Measurements from ENCODE around the gene BRINP3.

The BRINP3 gene

DNA sequence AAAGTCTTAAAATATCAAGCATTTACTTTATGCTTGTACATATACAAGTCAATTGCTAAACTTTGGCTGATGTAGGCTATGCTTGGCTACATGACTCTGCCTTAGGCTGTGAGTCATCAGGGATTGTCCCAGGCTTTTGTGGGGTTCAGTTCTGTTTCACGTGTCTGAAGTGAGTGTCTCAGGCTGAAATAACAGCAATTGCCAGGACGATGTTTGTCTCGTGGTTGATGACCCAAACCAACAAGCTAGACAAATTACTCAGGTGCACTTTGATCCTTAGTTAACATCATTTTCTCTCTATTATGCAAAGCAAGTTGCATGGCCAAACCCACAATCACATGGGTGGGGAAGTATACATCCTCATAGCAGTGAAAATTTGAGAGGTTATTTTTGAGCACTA lies 410.1 kb downstream of the BRINP3 start:
- Histone ChIP-seq H3K36me3 (ENCODE audit: control insufficient read depth in 2 of 2, insufficient read depth in 1 of 2, low read length in 2 of 2) (no peaks in the 10 kb centered on the region), H3K4me1 (ENCODE audit: control insufficient read depth, insufficient read depth, low read length) (no peaks in the 10 kb centered on the region), H3K9me3 (ENCODE audit: control insufficient read depth, insufficient read depth, low read depth, low read length) (no peaks in the 10 kb centered on the region), H3K27ac (ENCODE audit: extremely low read depth, low read depth, low read length) (no peak overlapping the region), H3K4me3 (ENCODE audit: low read depth, low read length) (no peak overlapping the region)
- POLR2A ChIA-PET: no interaction called here
- CTCF ChIA-PET: no interaction called here
- TF ChIP-seq KLF10 (tag by site-specific recombination; IDR thresholded peaks at IDR 0.05) (no peak), ZNF600 (tag by site-specific recombination; IDR thresholded peaks at IDR 0.05) (no peak), ZNF221 (tag by site-specific recombination; IDR thresholded peaks at IDR 0.05; ENCODE audit: borderline replicate concordance) (no peak), ZNF266 (tag by site-specific recombination; IDR thresholded peaks at IDR 0.05; ENCODE audit: low read depth) (no peak), ZNF560 (tag by site-specific recombination; IDR thresholded peaks at IDR 0.05; ENCODE audit: borderline replicate concordance) (no peak), BCL11A (tag by site-specific recombination; IDR thresholded peaks at IDR 0.05; ENCODE audit: low read depth) (no peak), ZNF830 (tag by site-specific recombination; IDR thresholded peaks at IDR 0.05; ENCODE audit: low read depth) (no peak), ZNF391 (tag by site-specific recombination; IDR thresholded peaks at IDR 0.05; ENCODE audit: borderline replicate concordance, low read depth) (no peak), ZNF140 (tag by site-specific recombination; IDR thresholded peaks at IDR 0.05) (no peak)
- TF ChIP-seq, protein P1, sequence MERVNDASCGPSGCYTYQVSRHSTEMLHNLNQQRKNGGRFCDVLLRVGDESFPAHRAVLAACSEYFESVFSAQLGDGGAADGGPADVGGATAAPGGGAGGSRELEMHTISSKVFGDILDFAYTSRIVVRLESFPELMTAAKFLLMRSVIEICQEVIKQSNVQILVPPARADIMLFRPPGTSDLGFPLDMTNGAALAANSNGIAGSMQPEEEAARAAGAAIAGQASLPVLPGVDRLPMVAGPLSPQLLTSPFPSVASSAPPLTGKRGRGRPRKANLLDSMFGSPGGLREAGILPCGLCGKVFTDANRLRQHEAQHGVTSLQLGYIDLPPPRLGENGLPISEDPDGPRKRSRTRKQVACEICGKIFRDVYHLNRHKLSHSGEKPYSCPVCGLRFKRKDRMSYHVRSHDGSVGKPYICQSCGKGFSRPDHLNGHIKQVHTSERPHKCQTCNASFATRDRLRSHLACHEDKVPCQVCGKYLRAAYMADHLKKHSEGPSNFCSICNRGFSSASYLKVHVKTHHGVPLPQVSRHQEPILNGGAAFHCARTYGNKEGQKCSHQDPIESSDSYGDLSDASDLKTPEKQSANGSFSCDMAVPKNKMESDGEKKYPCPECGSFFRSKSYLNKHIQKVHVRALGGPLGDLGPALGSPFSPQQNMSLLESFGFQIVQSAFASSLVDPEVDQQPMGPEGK (tag by site-specific recombination; IDR thresholded peaks at IDR 0.05): no peak
- TF ChIP-seq, protein P2, sequence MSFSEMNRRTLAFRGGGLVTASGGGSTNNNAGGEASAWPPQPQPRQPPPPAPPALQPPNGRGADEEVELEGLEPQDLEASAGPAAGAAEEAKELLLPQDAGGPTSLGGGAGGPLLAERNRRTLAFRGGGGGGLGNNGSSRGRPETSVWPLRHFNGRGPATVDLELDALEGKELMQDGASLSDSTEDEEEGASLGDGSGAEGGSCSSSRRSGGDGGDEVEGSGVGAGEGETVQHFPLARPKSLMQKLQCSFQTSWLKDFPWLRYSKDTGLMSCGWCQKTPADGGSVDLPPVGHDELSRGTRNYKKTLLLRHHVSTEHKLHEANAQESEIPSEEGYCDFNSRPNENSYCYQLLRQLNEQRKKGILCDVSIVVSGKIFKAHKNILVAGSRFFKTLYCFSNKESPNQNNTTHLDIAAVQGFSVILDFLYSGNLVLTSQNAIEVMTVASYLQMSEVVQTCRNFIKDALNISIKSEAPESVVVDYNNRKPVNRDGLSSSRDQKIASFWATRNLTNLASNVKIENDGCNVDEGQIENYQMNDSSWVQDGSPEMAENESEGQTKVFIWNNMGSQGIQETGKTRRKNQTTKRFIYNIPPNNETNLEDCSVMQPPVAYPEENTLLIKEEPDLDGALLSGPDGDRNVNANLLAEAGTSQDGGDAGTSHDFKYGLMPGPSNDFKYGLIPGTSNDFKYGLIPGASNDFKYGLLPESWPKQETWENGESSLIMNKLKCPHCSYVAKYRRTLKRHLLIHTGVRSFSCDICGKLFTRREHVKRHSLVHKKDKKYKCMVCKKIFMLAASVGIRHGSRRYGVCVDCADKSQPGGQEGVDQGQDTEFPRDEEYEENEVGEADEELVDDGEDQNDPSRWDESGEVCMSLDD (tag by site-specific recombination; IDR thresholded peaks at IDR 0.05): no peak
- TF ChIP-seq, protein P3, sequence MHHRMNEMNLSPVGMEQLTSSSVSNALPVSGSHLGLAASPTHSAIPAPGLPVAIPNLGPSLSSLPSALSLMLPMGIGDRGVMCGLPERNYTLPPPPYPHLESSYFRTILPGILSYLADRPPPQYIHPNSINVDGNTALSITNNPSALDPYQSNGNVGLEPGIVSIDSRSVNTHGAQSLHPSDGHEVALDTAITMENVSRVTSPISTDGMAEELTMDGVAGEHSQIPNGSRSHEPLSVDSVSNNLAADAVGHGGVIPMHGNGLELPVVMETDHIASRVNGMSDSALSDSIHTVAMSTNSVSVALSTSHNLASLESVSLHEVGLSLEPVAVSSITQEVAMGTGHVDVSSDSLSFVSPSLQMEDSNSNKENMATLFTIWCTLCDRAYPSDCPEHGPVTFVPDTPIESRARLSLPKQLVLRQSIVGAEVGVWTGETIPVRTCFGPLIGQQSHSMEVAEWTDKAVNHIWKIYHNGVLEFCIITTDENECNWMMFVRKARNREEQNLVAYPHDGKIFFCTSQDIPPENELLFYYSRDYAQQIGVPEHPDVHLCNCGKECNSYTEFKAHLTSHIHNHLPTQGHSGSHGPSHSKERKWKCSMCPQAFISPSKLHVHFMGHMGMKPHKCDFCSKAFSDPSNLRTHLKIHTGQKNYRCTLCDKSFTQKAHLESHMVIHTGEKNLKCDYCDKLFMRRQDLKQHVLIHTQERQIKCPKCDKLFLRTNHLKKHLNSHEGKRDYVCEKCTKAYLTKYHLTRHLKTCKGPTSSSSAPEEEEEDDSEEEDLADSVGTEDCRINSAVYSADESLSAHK (tag by site-specific recombination; IDR thresholded peaks at IDR 0.05): no peak
- TF ChIP-seq, protein P4, sequence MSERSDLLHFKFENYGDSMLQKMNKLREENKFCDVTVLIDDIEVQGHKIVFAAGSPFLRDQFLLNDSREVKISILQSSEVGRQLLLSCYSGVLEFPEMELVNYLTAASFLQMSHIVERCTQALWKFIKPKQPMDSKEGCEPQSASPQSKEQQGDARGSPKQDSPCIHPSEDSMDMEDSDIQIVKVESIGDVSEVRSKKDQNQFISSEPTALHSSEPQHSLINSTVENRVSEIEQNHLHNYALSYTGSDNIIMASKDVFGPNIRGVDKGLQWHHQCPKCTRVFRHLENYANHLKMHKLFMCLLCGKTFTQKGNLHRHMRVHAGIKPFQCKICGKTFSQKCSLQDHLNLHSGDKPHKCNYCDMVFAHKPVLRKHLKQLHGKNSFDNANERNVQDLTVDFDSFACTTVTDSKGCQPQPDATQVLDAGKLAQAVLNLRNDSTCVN (tag by site-specific recombination; optimal IDR thresholded peaks at IDR 0.05): no peak

DNA sequence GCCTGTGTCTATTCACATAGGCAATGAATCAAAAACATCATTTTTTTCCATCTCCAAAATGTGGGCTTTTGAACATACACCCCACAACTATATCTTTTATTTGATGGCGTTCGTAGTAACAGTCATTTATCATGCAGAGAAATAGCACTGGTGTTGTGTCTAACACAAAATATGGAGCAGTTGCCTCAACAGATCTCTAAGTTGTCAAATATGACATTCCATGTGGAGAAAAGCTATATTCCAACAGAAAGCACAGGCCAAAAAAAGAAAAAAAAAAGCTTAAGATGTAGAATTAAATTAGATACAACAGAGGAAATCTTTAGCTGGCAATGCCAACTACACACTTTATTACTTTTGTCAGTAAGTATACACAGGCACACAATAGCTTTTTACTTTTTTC lies 411.7 kb downstream of the BRINP3 start:
- POLR2A ChIA-PET: no interaction called here
- Histone ChIP-seq H3K4me1 (ENCODE audit: control insufficient read depth, insufficient read depth, low read length) (no peaks in the 10 kb centered on the region), H3K36me3 (ENCODE audit: control insufficient read depth in 2 of 2, insufficient read depth in 1 of 2, low read length in 2 of 2) (no peaks in the 10 kb centered on the region), H3K27ac (ENCODE audit: extremely low read depth, low read depth, low read length) (no peak overlapping the region), H3K4me3 (ENCODE audit: low read depth, low read length) (no peak overlapping the region), H3K9me3 (ENCODE audit: control insufficient read depth, insufficient read depth, low read depth, low read length) (no peaks in the 10 kb centered on the region)
- CTCF ChIA-PET: no interaction called here
- TF ChIP-seq SP2 (tag by site-specific recombination; IDR thresholded peaks at IDR 0.05) (no peak), ZNF664 (tag by site-specific recombination; IDR thresholded peaks at IDR 0.05) (no peak), ZNF768 (tag by site-specific recombination; IDR thresholded peaks at IDR 0.05) (no peak)
- TF ChIP-seq, protein P5, sequence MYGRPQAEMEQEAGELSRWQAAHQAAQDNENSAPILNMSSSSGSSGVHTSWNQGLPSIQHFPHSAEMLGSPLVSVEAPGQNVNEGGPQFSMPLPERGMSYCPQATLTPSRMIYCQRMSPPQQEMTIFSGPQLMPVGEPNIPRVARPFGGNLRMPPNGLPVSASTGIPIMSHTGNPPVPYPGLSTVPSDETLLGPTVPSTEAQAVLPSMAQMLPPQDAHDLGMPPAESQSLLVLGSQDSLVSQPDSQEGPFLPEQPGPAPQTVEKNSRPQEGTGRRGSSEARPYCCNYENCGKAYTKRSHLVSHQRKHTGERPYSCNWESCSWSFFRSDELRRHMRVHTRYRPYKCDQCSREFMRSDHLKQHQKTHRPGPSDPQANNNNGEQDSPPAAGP (tag by site-specific recombination; IDR thresholded peaks at IDR 0.05): no peak
- TF ChIP-seq, protein P4 (tag by site-specific recombination; optimal IDR thresholded peaks at IDR 0.05): no peak
- TF ChIP-seq, protein P6, sequence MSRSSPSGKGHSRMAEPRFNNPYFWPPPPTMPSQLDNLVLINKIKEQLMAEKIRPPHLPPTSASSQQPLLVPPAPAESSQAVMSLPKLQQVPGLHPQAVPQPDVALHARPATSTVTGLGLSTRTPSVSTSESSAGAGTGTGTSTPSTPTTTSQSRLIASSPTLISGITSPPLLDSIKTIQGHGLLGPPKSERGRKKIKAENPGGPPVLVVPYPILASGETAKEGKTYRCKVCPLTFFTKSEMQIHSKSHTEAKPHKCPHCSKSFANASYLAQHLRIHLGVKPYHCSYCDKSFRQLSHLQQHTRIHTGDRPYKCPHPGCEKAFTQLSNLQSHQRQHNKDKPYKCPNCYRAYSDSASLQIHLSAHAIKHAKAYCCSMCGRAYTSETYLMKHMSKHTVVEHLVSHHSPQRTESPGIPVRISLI (tag by site-specific recombination; IDR thresholded peaks at IDR 0.05): no peak
- TF ChIP-seq, protein P7, sequence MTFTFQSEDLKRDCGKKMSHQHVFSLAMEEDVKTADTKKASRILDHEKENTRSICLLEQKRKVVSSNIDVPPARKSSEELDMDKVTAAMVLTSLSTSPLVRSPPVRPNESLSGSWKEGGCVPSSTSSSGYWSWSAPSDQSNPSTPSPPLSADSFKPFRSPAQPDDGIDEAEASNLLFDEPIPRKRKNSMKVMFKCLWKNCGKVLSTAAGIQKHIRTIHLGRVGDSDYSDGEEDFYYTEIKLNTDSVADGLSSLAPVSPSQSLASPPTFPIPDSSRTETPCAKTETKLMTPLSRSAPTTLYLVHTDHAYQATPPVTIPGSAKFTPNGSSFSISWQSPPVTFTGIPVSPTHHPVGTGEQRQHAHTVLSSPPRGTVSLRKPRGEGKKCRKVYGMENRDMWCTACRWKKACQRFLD (tag by site-specific recombination; IDR thresholded peaks at IDR 0.05): no peak
- TF ChIP-seq, protein P8, sequence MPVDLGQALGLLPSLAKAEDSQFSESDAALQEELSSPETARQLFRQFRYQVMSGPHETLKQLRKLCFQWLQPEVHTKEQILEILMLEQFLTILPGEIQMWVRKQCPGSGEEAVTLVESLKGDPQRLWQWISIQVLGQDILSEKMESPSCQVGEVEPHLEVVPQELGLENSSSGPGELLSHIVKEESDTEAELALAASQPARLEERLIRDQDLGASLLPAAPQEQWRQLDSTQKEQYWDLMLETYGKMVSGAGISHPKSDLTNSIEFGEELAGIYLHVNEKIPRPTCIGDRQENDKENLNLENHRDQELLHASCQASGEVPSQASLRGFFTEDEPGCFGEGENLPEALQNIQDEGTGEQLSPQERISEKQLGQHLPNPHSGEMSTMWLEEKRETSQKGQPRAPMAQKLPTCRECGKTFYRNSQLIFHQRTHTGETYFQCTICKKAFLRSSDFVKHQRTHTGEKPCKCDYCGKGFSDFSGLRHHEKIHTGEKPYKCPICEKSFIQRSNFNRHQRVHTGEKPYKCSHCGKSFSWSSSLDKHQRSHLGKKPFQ (tag by site-specific recombination; IDR thresholded peaks at IDR 0.05): no peak

Measured in HEK293 (cell line).